Effector CD8-positive, alpha-beta T cell (primary cell): ENCODE measurements around the gene CCDC97.
"Not testable (repeated sequence)": the region's sequence is repeated elsewhere in the genome, so short reads cannot be mapped to it uniquely, and the experiment has no call there.

Experiments used
- DNase-seq: peaks from one replicate; lab custom pipeline; 2025; lab: John Stamatoyannopoulos, UW
- total RNA-seq, 4 experiments: gene quantifications; one replicate each; lab custom pipeline; 2026; lab: John Stamatoyannopoulos, UW

The CCDC97 gene
- total RNA-seq, result 34.0 to 43.8 (median 39.2) reads per million in 4 experiments

- peak; percentile 85 for DNase-seq
Measured at GRCh38 chr19:41310033-41310831, at the start of gene CCDC97. Gene CCDC97, plus strand, starts transcription at chr19:41310172. Its CDS starts 139 bp downstream, at chr19:41310311.

DNA sequence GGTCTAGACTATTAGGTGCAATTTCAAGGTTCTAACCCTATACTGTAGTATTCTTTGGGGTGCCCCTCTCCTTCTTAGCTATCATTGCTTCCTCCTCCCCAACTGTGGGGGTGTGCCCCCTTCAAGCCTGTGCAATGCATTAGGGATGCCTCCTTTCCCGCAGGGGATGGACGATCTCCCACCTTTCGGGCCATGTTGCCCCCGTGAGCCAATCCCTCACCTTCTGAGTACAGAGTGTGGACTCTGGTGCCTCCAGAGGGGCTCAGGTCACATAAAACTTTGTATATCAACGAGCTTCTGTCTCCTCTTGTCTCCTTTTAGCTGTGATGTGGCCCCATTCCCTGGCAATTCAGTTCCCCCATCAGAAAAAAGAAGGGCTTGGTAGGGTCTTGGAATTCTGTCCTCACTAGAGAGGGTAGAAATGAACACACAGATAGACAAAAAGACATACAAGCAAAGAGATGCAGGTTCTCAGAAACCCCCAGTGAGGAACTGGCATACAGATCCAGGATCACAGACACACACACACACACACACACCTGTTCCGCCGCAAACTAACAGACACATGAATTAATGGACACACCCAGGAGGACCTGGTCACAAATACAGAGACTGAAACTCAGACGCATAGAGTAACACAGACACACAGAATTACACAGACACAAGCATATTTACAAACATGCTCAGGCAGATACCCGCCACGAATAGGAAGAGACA lies 48.3 kb upstream of the CCDC97 start:
- DNase-seq, result no peak

- peak; percentile 83 for DNase-seq
Measured at GRCh38 chr19:41263042-41263849, 46.7 kb upstream of the CCDC97 start.

DNA sequence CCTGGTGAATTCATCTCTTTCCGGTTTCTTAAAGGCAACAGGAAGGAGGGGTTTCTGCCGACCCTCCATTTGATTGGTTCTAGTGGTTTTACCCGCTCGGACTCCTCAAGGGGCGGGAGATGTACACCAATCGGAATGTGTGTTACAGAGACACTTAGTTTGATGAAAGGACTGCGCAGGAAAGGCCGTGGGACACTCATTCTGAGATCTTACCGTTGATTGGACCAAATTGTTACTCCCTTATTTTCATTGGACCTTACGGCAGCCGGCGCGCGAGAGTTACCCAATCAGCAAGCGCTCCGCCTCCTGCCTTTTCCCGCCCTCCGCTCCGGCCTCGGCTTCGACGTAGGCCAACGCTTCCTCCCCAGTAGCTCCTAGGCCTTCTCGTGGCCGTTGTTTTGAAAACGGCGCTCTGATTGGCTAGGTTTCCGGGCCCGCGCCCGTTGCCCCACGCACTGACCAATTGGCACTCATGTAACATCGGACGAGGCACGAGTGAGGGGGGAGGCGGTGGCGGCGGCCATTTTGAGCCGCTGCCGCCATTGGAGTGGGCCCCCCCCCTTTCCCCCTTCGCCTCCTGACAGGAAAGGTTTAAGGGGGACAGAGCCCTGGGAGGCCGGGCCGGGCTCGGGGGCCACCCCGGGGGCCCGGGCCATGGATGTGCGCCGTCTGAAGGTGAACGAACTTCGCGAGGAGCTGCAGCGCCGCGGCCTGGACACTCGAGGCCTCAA lies 46.0 kb upstream of the CCDC97 start, which contains the start of gene HNRNPUL1:
TSS of gene HNRNPUL1 (plus strand) at position 523 of the 731 bp plus-strand sequence. CDS start at position 655, 132 bp downstream.
- peak; percentile 98 for DNase-seq

DNA sequence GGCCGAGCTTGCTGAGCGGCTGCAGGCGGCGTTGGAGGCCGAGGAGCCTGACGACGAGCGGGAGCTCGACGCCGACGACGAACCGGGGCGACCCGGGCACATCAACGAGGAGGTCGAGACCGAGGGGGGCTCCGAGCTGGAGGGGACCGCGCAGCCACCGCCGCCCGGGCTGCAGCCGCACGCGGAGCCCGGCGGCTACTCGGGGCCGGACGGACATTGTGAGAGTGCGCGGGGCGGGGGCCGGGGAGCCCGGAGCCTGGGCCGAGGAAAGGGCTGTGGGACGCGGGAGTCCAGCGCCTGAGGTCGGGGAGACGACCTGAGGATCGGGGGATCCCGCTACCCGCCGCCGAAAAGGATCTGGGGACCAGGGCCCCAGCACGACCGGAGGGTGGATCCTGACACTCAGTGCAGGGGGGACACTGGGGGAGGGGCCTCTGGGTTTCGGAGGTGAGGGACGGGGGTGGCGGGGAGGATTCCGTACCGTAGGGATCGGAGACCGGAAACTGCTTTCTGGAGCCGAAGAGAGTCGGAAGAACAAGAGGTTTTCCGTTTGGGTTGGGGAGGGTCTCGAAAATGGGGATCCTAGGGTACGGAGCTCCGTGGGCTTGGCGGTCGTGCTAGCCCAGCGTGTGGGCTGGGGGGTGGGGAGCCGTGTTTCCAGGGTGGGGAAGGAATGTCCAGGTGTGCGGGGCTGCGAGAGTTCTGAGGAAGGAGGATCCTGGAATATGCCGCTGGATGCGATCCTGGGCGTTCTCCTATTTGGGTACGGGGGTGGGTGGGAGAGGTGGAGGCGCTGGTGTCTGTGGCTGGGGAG lies 45.2 kb upstream of the CCDC97 start:
- DNase-seq, result peak; percentile 26

GRCh38 chr19:41265395-41266153 lies 44.4 kb upstream of the CCDC97 start:
- DNase-seq, result no peak

GRCh38 chr19:41269055-41269454 lies 40.9 kb upstream of the CCDC97 start:
- no peak for DNase-seq

DNA sequence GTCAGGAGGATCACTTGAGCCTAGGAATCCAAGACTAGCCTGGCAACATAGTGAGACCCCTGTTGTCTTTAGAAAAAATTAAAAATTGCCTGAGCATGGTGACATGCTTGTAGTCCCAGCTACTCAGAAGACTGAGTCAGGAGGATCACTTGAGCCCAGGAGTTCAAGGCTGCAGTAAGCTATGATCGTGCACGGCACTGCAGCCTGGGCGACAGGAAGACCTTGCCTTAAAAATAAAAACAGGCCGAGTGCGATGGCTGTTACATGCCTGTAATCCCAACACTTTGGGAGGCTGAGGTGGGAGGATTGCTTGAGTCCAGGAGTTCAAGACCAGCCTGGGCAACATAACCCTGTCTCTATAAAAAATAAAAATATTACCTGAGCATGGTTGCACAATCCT lies 40.4 kb upstream of the CCDC97 start:
- DNase-seq, result no peak

GRCh38 chr19:41273076-41273475 lies 36.9 kb upstream of the CCDC97 start:
- DNase-seq, result no peak

DNA sequence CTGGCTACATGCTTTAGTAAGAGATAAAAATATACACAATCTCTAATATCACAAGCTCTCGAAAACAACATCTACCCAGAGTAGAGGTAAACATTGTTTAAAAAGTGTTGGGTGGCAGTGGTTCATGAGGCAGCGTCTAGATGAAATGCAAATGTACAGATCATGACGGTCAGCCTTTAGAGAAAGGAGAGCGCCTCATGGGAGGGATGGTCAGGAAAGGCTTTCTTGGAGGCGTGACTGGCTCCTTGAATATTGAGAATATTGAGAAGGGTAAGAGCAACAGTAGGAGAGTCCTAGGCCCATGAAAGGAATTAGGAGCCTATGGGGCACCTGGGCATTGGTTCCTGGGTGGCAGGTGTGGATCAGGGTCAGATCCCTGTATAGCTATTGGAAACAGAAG lies 35.2 kb upstream of the CCDC97 start:
- DNase-seq, result no peak

GRCh38 chr19:41276231-41276630 lies 33.7 kb upstream of the CCDC97 start:
- DNase-seq, result no peak

DNA sequence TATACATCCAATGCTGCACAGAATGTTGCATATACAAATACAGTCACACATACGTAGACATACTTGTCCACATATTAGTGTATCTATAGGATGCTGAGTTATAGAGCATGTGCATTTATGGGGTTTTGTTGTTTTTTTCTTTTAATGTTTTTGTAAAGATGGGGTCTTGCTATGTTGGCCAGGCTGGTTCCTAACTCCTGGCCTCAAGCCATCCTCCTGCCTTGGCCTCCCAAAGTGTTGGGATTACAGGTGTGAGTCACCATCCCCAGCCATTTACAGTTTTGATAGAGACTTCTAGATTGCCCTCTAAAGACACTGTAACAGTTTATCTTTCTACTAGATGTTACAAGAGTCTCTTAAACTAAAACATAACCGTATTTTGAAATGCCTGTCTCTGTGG lies 31.5 kb upstream of the CCDC97 start:
- no peak for DNase-seq

- DNase-seq, result no peak
Measured at GRCh38 chr19:41288673-41289530, 21.1 kb upstream of the CCDC97 start.

GRCh38 chr19:41289814-41290213 lies 20.2 kb upstream of the CCDC97 start:
- DNase-seq, result not testable (repeated sequence)

GRCh38 chr19:41294393-41294792 lies 15.6 kb upstream of the CCDC97 start:
- no peak for DNase-seq

GRCh38 chr19:41295499-41295898 lies 14.5 kb upstream of the CCDC97 start:
- no peak for DNase-seq

- no peak for DNase-seq
Measured at GRCh38 chr19:41296433-41296871, 13.5 kb upstream of the CCDC97 start.

DNA sequence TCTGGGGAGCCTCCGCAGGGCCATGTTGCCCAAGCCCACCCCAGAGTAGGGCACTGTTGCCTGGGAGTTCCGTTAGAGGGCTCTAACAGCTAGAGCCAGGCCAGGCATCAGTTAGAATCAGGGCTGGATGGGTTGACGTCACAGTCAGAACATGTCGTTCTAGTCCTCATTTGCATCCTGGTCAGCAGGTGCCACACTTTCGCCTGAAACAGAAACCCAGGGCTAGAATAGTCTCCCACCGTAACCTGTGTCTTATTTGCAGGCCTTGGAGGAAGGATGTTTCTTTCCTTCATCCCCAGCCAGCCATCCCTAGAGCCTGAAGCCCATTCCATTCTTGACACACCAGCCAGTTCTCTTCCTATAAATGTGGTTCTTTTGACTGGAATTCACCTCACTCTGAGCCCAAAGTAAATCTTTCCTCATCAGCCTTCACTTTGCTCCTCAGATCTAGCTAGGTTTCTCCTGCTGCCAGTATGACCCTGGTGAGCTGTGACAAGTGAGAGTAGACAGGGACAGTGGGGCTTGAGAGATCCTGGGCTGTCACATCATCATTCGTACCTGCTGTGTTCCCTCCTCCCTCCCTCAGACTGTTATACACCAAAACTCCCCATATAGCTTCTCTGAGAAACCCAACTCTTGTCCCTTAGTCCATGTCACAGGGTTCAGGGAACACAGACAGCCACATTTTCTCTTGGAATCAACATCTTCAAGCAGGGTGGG lies 12.2 kb upstream of the CCDC97 start:
- no peak for DNase-seq
